Measurements from ENCODE around the gene ACTR2. TPM values are rescaled to one million over a fixed set of nuclear protein-coding genes. Genes with fewer than 3 reads are reported as not detected.

The ACTR2 gene
- total RNA-seq, 1 experiment from 2014 or later, result 160 TPM

DNA sequence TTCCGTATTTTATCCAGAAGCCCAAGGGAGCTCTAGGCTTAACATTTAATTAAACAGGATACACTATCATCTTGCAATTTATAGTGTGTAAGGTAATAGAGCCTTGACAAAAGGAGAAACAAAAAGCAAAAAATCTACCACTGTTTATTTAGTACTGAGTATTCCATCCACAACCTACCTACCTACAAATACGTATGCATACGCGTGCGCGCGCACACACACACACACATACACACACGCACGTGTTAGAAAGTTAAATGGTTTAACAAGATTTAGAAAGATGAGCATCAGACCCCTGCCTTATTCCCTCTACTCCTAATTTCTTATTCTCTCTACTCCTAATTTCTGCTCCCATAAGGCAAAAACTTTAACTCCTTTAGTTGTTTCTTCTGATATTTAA lies 14.6 kb upstream of the ACTR2 start (continued):
- no peak for TF ChIP-seq OVOL2 (CRISPR knock-in tag; IDR thresholded peaks at IDR 0.05; ENCODE audit: borderline replicate concordance)
- no peak for TF ChIP-seq TP53 (CRISPR knock-in tag; IDR thresholded peaks at IDR 0.05)

DNA sequence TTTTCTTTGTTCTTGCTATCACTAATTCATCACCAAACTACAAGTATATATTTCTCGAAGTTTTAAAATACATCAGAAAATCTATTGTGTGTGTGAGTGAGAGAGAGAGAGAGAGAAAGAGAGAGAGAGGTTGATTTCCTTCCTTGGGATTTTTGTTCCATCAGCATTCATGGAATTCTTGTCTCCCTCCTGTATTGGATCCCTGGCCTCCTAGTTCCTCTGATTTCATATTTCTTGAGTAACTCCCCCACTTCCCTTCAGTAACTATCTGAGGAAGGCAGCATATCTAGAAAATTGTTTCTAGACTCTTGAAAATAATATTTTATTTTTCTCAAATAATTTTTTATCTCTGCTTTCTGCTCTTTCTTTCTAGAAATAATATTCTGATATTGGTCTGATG lies 13.3 kb upstream of the ACTR2 start:
- TF ChIP-seq FOXJ3 (CRISPR knock-in tag; IDR thresholded peaks at IDR 0.05; ENCODE audit: borderline replicate concordance) (no peak), ETV6 (CRISPR knock-in tag; IDR thresholded peaks at IDR 0.05) (no peak), ELF4 (CRISPR knock-in tag; IDR thresholded peaks at IDR 0.05; ENCODE audit: low read depth) (no peak), ZNF671 (CRISPR knock-in tag; IDR thresholded peaks at IDR 0.05) (no peak), ATF1 (CRISPR knock-in tag; IDR thresholded peaks at IDR 0.05) (no peak), ZNF416 (CRISPR knock-in tag; IDR thresholded peaks at IDR 0.05) (no peak), MXD4 (CRISPR knock-in tag; IDR thresholded peaks at IDR 0.05; ENCODE audit: borderline replicate concordance) (no peak), KAT7 (CRISPR knock-in tag; IDR thresholded peaks at IDR 0.05; ENCODE audit: borderline replicate concordance) (no peak)
- TF ChIP-seq, protein P1, sequence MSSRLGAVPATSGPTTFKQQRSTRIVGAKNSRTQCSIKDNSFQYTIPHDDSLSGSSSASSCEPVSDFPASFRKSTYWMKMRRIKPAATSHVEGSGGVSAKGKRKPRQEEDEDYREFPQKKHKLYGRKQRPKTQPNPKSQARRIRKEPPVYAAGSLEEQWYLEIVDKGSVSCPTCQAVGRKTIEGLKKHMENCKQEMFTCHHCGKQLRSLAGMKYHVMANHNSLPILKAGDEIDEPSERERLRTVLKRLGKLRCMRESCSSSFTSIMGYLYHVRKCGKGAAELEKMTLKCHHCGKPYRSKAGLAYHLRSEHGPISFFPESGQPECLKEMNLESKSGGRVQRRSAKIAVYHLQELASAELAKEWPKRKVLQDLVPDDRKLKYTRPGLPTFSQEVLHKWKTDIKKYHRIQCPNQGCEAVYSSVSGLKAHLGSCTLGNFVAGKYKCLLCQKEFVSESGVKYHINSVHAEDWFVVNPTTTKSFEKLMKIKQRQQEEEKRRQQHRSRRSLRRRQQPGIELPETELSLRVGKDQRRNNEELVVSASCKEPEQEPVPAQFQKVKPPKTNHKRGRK (CRISPR knock-in tag; IDR thresholded peaks at IDR 0.05; ENCODE audit: borderline replicate concordance), result no peak
- TF ChIP-seq, protein P2, sequence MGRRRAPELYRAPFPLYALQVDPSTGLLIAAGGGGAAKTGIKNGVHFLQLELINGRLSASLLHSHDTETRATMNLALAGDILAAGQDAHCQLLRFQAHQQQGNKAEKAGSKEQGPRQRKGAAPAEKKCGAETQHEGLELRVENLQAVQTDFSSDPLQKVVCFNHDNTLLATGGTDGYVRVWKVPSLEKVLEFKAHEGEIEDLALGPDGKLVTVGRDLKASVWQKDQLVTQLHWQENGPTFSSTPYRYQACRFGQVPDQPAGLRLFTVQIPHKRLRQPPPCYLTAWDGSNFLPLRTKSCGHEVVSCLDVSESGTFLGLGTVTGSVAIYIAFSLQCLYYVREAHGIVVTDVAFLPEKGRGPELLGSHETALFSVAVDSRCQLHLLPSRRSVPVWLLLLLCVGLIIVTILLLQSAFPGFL (CRISPR knock-in tag; IDR thresholded peaks at IDR 0.05; ENCODE audit: borderline replicate concordance), result no peak
- TF ChIP-seq, protein P3, sequence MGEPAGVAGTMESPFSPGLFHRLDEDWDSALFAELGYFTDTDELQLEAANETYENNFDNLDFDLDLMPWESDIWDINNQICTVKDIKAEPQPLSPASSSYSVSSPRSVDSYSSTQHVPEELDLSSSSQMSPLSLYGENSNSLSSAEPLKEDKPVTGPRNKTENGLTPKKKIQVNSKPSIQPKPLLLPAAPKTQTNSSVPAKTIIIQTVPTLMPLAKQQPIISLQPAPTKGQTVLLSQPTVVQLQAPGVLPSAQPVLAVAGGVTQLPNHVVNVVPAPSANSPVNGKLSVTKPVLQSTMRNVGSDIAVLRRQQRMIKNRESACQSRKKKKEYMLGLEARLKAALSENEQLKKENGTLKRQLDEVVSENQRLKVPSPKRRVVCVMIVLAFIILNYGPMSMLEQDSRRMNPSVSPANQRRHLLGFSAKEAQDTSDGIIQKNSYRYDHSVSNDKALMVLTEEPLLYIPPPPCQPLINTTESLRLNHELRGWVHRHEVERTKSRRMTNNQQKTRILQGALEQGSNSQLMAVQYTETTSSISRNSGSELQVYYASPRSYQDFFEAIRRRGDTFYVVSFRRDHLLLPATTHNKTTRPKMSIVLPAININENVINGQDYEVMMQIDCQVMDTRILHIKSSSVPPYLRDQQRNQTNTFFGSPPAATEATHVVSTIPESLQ (CRISPR knock-in tag; IDR thresholded peaks at IDR 0.05), result no peak
- TF ChIP-seq, protein P4, sequence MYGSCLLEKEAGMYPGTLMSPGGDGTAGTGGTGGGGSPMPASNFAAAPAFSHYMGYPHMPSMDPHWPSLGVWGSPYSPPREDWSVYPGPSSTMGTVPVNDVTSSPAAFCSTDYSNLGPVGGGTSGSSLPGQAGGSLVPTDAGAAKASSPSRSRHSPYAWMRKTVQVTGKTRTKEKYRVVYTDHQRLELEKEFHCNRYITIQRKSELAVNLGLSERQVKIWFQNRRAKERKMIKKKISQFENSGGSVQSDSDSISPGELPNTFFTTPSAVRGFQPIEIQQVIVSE (CRISPR knock-in tag; IDR thresholded peaks at IDR 0.05; ENCODE audit: borderline replicate concordance), result no peak
- TF ChIP-seq, protein P5, sequence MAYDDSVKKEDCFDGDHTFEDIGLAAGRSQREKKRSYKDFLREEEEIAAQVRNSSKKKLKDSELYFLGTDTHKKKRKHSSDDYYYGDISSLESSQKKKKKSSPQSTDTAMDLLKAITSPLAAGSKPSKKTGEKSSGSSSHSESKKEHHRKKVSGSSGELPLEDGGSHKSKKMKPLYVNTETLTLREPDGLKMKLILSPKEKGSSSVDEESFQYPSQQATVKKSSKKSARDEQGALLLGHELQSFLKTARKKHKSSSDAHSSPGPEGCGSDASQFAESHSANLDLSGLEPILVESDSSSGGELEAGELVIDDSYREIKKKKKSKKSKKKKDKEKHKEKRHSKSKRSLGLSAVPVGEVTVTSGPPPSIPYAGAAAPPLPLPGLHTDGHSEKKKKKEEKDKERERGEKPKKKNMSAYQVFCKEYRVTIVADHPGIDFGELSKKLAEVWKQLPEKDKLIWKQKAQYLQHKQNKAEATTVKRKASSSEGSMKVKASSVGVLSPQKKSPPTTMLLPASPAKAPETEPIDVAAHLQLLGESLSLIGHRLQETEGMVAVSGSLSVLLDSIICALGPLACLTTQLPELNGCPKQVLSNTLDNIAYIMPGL (CRISPR knock-in tag; IDR thresholded peaks at IDR 0.05), result no peak
- TF ChIP-seq, protein P6, sequence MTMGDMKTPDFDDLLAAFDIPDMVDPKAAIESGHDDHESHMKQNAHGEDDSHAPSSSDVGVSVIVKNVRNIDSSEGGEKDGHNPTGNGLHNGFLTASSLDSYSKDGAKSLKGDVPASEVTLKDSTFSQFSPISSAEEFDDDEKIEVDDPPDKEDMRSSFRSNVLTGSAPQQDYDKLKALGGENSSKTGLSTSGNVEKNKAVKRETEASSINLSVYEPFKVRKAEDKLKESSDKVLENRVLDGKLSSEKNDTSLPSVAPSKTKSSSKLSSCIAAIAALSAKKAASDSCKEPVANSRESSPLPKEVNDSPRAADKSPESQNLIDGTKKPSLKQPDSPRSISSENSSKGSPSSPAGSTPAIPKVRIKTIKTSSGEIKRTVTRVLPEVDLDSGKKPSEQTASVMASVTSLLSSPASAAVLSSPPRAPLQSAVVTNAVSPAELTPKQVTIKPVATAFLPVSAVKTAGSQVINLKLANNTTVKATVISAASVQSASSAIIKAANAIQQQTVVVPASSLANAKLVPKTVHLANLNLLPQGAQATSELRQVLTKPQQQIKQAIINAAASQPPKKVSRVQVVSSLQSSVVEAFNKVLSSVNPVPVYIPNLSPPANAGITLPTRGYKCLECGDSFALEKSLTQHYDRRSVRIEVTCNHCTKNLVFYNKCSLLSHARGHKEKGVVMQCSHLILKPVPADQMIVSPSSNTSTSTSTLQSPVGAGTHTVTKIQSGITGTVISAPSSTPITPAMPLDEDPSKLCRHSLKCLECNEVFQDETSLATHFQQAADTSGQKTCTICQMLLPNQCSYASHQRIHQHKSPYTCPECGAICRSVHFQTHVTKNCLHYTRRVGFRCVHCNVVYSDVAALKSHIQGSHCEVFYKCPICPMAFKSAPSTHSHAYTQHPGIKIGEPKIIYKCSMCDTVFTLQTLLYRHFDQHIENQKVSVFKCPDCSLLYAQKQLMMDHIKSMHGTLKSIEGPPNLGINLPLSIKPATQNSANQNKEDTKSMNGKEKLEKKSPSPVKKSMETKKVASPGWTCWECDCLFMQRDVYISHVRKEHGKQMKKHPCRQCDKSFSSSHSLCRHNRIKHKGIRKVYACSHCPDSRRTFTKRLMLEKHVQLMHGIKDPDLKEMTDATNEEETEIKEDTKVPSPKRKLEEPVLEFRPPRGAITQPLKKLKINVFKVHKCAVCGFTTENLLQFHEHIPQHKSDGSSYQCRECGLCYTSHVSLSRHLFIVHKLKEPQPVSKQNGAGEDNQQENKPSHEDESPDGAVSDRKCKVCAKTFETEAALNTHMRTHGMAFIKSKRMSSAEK (CRISPR knock-in tag; IDR thresholded peaks at IDR 0.05; ENCODE audit: borderline replicate concordance), result no peak
- no peaks in the 10 kb centered on the region for H3K4me1 Mint-ChIP-seq
- H3K4me3 Mint-ChIP-seq, result no peak overlapping the region
- DNase-seq (ENCODE audit: low spot score), result no peak
- POLR2A ChIA-PET, result interaction anchor here (0.6 kb wide), 1 partner anchor 113 kb away, joined by 7 read pairs; no protein-coding TSS in a partner anchor
- peaks cover 34% of the 10 kb centered on the region for H3K27me3 Mint-ChIP-seq (ENCODE audit: low read depth)
- H3K9me3 Mint-ChIP-seq, result no peaks in the 10 kb centered on the region
- no peak overlapping the region for H3K27ac Mint-ChIP-seq
- ATAC-seq, result no peak
- CTCF ChIA-PET, result interaction anchor here (0.8 kb wide), 1 partner anchor 27 kb away, joined by 4 read pairs; no protein-coding TSS in a partner anchor
- no peaks in the 10 kb centered on the region for H3K36me3 Mint-ChIP-seq

Data from WTC11 (cell line).